Thyroid gland (tissue), 4 donors: Measurements from ENCODE around the gene FAIM. TPM values are rescaled to one million over a fixed set of nuclear protein-coding genes. Genes with fewer than 3 reads are reported as not detected.

Source experiments
- DNase-seq, 2 donors: peaks; one replicate each; pipeline ENCODE4 v3.0.0-alpha.2; 2019
- H3K27ac ChIP-seq, 3 donors: fragments of 200-600 bp; sonication (generic); 1 replicate in 2 of 3; 2 replicates in 1 of 3; pipeline ENCODE4 v1.5.1; 2016 to 2019; ENCODE audit warnings: mild to moderate bottlenecking in 1 of 3, moderate library complexity in 1 of 3
- H3K27me3 ChIP-seq: fragments of 200-600 bp; sonication (generic); one replicate; pipeline ENCODE4 v1.5.1; 2019
- H3K36me3 ChIP-seq, 2 donors: fragments of 200-600 bp; sonication (generic); one replicate each; pipeline ENCODE4 v1.5.1; 2016 to 2019
- H3K4me1 ChIP-seq, 2 donors: fragments of 200-600 bp; sonication (generic); one replicate each; pipeline ENCODE4 v1.5.1; 2017 to 2019
- H3K4me3 ChIP-seq, 3 donors: fragments of 200-600 bp; sonication (generic); replicated peaks in 1 of 3; 1 replicate in 2 of 3; 2 replicates in 1 of 3; pipeline ENCODE4 v1.5.1; 2016; ENCODE audit warnings: mild to moderate bottlenecking in 1 of 3
- H3K9me3 ChIP-seq: fragments of 200-600 bp; sonication (generic); one replicate; pipeline ENCODE4 v1.5.1; 2017
- CTCF ChIP-seq, 6 experiments: fragments of 200-600 bp in 3 of 6; fragments of 450-650 bp in 3 of 6; sonication (generic) in 3 of 6; IDR thresholded peaks; one replicate each; pipeline ENCODE4 v1.5.1; 2016 to 2019; ENCODE audit warnings: antibody characterized with exemption in 6 of 6, mild to moderate bottlenecking in 2 of 6, inconsistent platforms in 1 of 6, moderate library complexity in 1 of 6
- POLR2A ChIP-seq, 2 donors: fragments of 450-650 bp; IDR thresholded peaks; one replicate each; pipeline ENCODE4 v1.6.1; 2017; ENCODE audit warnings: antibody characterized with exemption in 2 of 2, mild to moderate bottlenecking in 2 of 2, moderate library complexity in 1 of 2
- WGBS, 2 donors: methylation state at CpG; one replicate each; pipeline ENCODE4 v1.1.5; 2017; 5-methylcytosine and 5-hydroxymethylcytosine counted together
- intact Hi-C: fragments of 100-400 bp; cut with DNase I; formaldehyde crosslinking; loops from one replicate; pipeline ENCODE4 v1.15.1; 2023
- total RNA-seq, 4 donors: library from RNA; depleted of rRNA; stranded (reverse); fragments of >200 nt; gene quantifications; one replicate each; pipeline ENCODE4 v1.2.3, GENCODE V29; 2016

FAIM gene
- total RNA-seq, 4 donors from 2014 or later = 12.6 to 26.6 (median 20.4) TPM

DNA sequence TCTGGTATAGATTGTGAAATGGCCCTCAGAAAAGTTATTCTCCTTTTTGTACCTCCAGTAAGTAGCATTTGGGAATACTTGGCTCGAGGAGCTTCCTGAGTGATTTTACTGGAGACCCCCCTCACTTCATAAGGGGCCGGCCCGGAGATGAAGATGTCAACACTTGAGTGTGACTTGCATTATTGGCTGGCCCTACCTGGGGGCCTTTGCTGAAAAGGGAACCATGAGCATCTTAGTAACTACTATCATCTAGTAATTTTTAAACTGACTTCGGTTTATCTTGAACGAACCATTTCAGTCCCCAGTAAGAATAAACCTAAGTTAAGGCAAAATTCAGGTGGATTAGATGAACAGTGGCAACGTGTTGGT lies 1.3 kb downstream of the FAIM start:
- no peaks in the 10 kb centered on the region for H3K36me3 ChIP-seq
- intact Hi-C loops = loop anchor here (10.0 kb wide), 1 partner anchor 75 kb away; no protein-coding TSS in a partner anchor
- H3K4me3 ChIP-seq = peak overlapping the region in 1 of 3 donors; percentile 83
- H3K27me3 ChIP-seq = no peaks in the 10 kb centered on the region
- H3K9me3 ChIP-seq = no peaks in the 10 kb centered on the region
- peaks cover 13 to 15% of the 10 kb centered on the region in 2 donors for H3K4me1 ChIP-seq
- H3K27ac ChIP-seq = peak overlapping the region; percentile 20 to 97 (median 94)
- no peak for TF ChIP-seq CTCF (IDR thresholded peaks at IDR 0.05)
- no peak for TF ChIP-seq POLR2A (IDR thresholded peaks at IDR 0.05)
- WGBS, 2 donors = 64 to 66% methylated on average over 6 of the region's 6 CpGs
- DNase-seq = no peak

DNA sequence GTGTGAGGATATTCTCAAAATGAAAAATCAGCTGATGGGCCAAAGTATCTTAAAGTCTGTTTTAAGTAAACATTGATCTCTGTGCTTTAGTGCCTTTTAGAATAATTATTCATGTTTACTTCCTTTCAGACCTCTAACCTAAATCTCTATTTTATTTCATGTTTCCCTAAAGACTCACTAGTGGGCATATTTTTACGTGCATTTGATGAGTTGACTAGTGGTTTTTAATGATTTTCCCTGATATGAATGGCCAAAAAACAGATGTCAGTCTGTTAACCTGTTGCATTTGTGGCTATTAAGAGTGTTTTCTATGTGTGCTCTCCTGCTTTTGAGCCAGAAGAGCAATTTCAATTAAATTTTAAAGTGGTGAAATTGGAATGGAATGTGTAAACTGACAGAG lies 6.9 kb downstream of the FAIM start:
- 89 to 92% methylated on average over 1 of the region's 1 CpG for WGBS, 2 donors
- Histone ChIP-seq H3K36me3 (no peaks in the 10 kb centered on the region), H3K27me3 (no peaks in the 10 kb centered on the region), H3K27ac (peak overlapping the region in 2 of 3 donors; percentile 22 to 29), H3K9me3 (no peaks in the 10 kb centered on the region), H3K4me1 (peaks cover 7 to 13% of the 10 kb centered on the region in 2 donors), H3K4me3 (no peak overlapping the region)
- DNase-seq = no peak
- intact Hi-C loops = no loop called here
- TF ChIP-seq POLR2A (IDR thresholded peaks at IDR 0.05) = no peak

GRCh38 chr3:138620431-138620830 lies 11.9 kb downstream of the FAIM start:
- TF ChIP-seq CTCF (IDR thresholded peaks at IDR 0.05) (no peak), POLR2A (IDR thresholded peaks at IDR 0.05) (no peak)
- H3K4me1 ChIP-seq = peaks cover 7 to 10% of the 10 kb centered on the region in 2 donors
- intact Hi-C loops = no loop called here
- no peaks in the 10 kb centered on the region for H3K27me3 ChIP-seq
- no peaks in the 10 kb centered on the region for H3K36me3 ChIP-seq
- 89 to 93% methylated on average over 4 of the region's 4 CpGs for WGBS, 2 donors
- no peak overlapping the region for H3K4me3 ChIP-seq
- DNase-seq = no peak
- H3K27ac ChIP-seq = no peak overlapping the region
- H3K9me3 ChIP-seq = no peaks in the 10 kb centered on the region

- no peak for DNase-seq
- intact Hi-C loops = no loop called here
- no peaks in the 10 kb centered on the region for H3K36me3 ChIP-seq
- no peaks in the 10 kb centered on the region for H3K27me3 ChIP-seq
- TF ChIP-seq CTCF (IDR thresholded peaks at IDR 0.05) (no peak), POLR2A (IDR thresholded peaks at IDR 0.05) (no peak)
- no peaks in the 10 kb centered on the region for H3K9me3 ChIP-seq
- H3K4me3 ChIP-seq = no peak overlapping the region
- no peaks in the 10 kb centered on the region for H3K4me1 ChIP-seq
- H3K27ac ChIP-seq = no peak overlapping the region
These were observed 15.9 kb downstream of the FAIM start for GRCh38 chr3:138624518-138624917.

GRCh38 chr3:138625707-138626365 lies 17.3 kb downstream of the FAIM start:
- Histone ChIP-seq H3K27ac (no peak overlapping the region), H3K4me1 (no peaks in the 10 kb centered on the region), H3K4me3 (no peak overlapping the region), H3K36me3 (no peaks in the 10 kb centered on the region), H3K27me3 (no peaks in the 10 kb centered on the region), H3K9me3 (no peaks in the 10 kb centered on the region)
- intact Hi-C loops = no loop called here
- DNase-seq = no peak
- WGBS, 2 donors = 91 to 96% methylated on average over 3 of the region's 3 CpGs
- TF ChIP-seq CTCF (IDR thresholded peaks at IDR 0.05) (no peak), POLR2A (IDR thresholded peaks at IDR 0.05) (no peak)
